AG04450 (cell line): ENCODE results near the gene KCNN3. TPM values are rescaled to one million over a fixed set of nuclear protein-coding genes. Genes with fewer than 3 reads are reported as not detected.

Source experiments
- CTCF ChIA-PET: fragments of 300-600, 350-600 bp; formaldehyde crosslinking; extraction: SDS; loops from one replicate; lab custom pipeline; 2022; ENCODE audit warnings: antibody characterized with exemption, inconsistent platforms; lab: Charles Lee
- POLR2A ChIA-PET: fragments of 350-600 bp; formaldehyde crosslinking; extraction: SDS; loops from one replicate; lab custom pipeline; 2021; ENCODE audit warnings: antibody characterized with exemption, inconsistent platforms; lab: Yijun Ruan, JAX
- DNase-seq: peaks from one replicate; pipeline ENCODE4 v3.0.0-alpha.2; 2011; ENCODE audit warnings: low read depth, low spot score
- H3K27ac ChIP-seq: one replicate; pipeline ENCODE4 v1.5.1; 2012; ENCODE audit warnings: low read depth, low read length, control low read depth
- H3K27me3 ChIP-seq: one replicate; pipeline ENCODE4 v1.6.0; 2012; ENCODE audit warnings: low read length; ENCODE audit not compliant: control insufficient read depth, insufficient read depth
- H3K4me3 ChIP-seq: 2 replicates; pipeline ENCODE4 v1.5.1; 2011; ENCODE audit warnings: mild to moderate bottlenecking, low read depth, low read length, control low read depth
- H3K9me3 ChIP-seq: 2 replicates; pipeline ENCODE4 v1.5.1; 2012; ENCODE audit warnings: low read length; ENCODE audit not compliant: control insufficient read depth, insufficient read depth
- polyA plus RNA-seq: library from polyadenylated mRNA; depleted of rRNA; stranded (reverse); fragments of >200 nt; gene quantifications from 2 replicates; pipeline ENCODE4 v1.2.3, GENCODE V29; 2011
- TF ChIP-seq, protein P1 (sequence below): IDR thresholded peaks from 2 replicates; pipeline ENCODE4 v1.5.1; 2011; ENCODE audit warnings: low read depth, low read length, control low read depth, inconsistent platforms

Gene KCNN3
- polyA plus RNA-seq, 1 experiment = 0.09 TPM

DNA sequence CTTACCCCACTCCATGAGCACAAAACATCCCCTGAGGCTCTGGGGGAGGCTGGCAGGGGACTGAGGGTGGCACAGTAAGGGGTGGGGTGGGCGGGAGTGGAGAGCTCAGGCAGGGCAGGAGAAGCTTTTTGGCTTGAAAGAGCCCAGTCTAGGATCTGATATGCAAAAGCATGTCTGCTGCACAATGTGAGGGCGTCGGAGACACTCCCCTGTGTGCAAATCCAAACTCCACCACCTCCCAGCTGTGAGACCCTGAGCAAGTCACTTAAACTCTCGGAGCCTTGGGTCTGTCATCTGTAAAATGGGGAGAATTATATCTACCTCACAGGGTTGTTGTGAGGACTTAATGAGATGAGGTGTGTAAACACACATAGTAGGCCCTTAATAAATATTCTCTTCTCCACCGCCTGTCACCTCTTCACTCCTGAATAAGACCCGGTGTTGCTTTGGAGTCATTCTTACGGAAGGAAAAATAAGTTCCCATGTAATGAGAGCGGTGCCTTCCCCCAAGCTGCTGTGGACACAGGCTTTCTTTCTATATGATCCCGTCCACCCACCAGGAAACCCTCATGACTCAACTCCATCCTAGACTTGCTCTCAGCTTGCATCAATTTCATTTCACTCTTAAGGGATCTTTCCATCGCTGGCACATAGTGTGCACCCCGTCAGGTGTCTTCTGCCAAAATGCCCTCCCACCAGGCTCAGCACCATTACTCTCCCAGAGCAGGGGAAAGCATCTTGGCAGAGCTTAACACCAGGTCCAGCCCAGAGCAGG, 12.5 kb downstream of the KCNN3 start:
- H3K4me3 ChIP-seq = no peak overlapping the region
- H3K27ac ChIP-seq = no peak overlapping the region
- DNase-seq = no peak
- TF ChIP-seq, protein P1, sequence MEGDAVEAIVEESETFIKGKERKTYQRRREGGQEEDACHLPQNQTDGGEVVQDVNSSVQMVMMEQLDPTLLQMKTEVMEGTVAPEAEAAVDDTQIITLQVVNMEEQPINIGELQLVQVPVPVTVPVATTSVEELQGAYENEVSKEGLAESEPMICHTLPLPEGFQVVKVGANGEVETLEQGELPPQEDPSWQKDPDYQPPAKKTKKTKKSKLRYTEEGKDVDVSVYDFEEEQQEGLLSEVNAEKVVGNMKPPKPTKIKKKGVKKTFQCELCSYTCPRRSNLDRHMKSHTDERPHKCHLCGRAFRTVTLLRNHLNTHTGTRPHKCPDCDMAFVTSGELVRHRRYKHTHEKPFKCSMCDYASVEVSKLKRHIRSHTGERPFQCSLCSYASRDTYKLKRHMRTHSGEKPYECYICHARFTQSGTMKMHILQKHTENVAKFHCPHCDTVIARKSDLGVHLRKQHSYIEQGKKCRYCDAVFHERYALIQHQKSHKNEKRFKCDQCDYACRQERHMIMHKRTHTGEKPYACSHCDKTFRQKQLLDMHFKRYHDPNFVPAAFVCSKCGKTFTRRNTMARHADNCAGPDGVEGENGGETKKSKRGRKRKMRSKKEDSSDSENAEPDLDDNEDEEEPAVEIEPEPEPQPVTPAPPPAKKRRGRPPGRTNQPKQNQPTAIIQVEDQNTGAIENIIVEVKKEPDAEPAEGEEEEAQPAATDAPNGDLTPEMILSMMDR = no peak
- H3K27me3 ChIP-seq = no peaks in the 10 kb centered on the region
- no peaks in the 10 kb centered on the region for H3K9me3 ChIP-seq
- ChIA-PET CTCF (no interaction called here), POLR2A (no interaction called here)

- H3K9me3 ChIP-seq = no peaks in the 10 kb centered on the region
- H3K27me3 ChIP-seq = no peaks in the 10 kb centered on the region
- no peak overlapping the region for H3K4me3 ChIP-seq
- POLR2A ChIA-PET = no interaction called here
- CTCF ChIA-PET = no interaction called here
- TF ChIP-seq, protein P1 = no peak
- no peak for DNase-seq
- no peak overlapping the region for H3K27ac ChIP-seq
These were observed 13.1 kb downstream of the KCNN3 start for GRCh38 chr1:154857022-154857421.

DNA sequence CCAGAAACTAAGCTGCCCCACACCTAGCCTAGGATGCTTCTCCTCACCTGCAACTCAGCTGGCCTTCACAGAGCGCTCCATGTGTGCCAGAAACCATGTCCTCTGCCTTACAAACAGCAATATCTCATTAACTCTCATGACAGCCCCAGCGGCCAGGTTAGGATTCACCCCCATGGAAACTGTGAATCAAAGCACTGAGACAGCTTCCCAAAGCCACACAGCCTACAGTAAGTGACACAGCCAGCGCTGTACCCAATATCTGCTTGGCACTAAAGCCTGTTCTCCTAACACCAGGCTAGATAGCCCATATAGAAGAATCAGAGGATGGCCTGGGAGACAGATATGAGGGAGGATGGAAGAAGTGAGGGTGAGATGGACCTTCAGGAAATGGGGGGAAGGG, 13.5 kb downstream of the KCNN3 start:
- H3K27me3 ChIP-seq = no peaks in the 10 kb centered on the region
- no peak overlapping the region for H3K27ac ChIP-seq
- no peak for DNase-seq
- TF ChIP-seq, protein P1 = no peak
- POLR2A ChIA-PET = no interaction called here
- CTCF ChIA-PET = interaction anchor here (0.9 kb wide), 1 partner anchor 9 kb away, joined by 3 read pairs; no protein-coding TSS in a partner anchor
- no peak overlapping the region for H3K4me3 ChIP-seq
- H3K9me3 ChIP-seq = no peaks in the 10 kb centered on the region

DNA sequence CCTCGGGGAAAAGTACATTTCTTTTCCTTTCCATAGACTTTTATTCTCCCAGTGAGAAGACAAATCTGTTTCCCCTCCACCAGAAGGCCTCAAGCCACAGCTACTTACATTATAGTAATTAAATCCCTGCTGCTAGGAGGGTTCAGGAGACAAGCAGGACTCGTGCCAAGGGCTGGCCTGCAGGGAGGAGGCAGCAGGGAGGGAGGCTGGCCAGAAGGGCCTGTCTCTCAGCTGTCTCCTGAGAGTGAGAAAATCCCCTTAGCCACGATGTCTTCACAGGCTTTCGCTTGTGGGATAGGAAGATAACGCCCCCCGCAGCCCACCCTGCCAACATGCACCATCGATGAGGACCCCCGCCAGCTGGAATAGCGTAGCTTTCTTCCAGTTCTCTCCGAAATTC, 14.0 kb downstream of the KCNN3 start:
- CTCF ChIA-PET = interaction anchor here (0.9 kb wide), 1 partner anchor 9 kb away, joined by 3 read pairs; no protein-coding TSS in a partner anchor
- DNase-seq = no peak
- POLR2A ChIA-PET = no interaction called here

More for the DNA sequence above, 14.0 kb downstream of the KCNN3 start:
- Histone ChIP-seq H3K4me3 (no peak overlapping the region), H3K27ac (no peak overlapping the region), H3K9me3 (no peaks in the 10 kb centered on the region), H3K27me3 (no peaks in the 10 kb centered on the region)
- TF ChIP-seq, protein P1 = no peak
